Activated CD8-positive, alpha-beta memory T cell treated with anti-CD3 and anti-CD28 coated beads, Interleukin-2, amount 50 U/mL, for 4 hours (primary cell): Measurements from ENCODE around the gene NOLC1.

Experiments
- DNase-seq: peaks from one replicate; pipeline ENCODE4 v3.0.0-alpha.2; 2020

NOLC1 gene

GRCh38 chr10:102211615-102212299 is 59.6 kb downstream of the NOLC1 start:
- no peak for DNase-seq
